Activated CD8-positive, alpha-beta T cell treated with anti-CD3 and anti-CD28 coated beads for 36 hours (primary cell): ENCODE measurements around the gene SEC61B. TPM values are rescaled to one million over a fixed set of nuclear protein-coding genes. Genes with fewer than 3 reads are reported as not detected.
A peak's percentile ranks its signal among the peaks of the same experiment; 100 is the strongest.

Source experiments
- ATAC-seq: fragments of 200-7000 bp; cut with Tn5 transposase; one replicate; pipeline ENCODE4 v1.10.0; 2021; ENCODE audit warnings: mild to moderate bottlenecking, moderate library complexity
- CTCF ChIA-PET: fragments of 350-600 bp; sonication (Branson Sonifier 250); formaldehyde crosslinking; loops from one replicate; lab custom pipeline; 2021; ENCODE audit warnings: antibody characterized with exemption; lab: Charles Lee
- POLR2A ChIA-PET: fragments of 350-600 bp; sonication (Branson Sonifier 250); formaldehyde crosslinking; loops from one replicate; lab custom pipeline; 2021; ENCODE audit warnings: antibody characterized with exemption; lab: Charles Lee
- DNase-seq: peaks from one replicate; pipeline ENCODE4 v3.0.0-alpha.2; 2020
- H3K27ac Mint-ChIP-seq: one replicate; pipeline ENCODE4 v1.8.0; 2021; ENCODE audit warnings: mild to moderate bottlenecking, mixed read lengths
- H3K27me3 Mint-ChIP-seq: one replicate; pipeline ENCODE4 v1.8.0; 2021; ENCODE audit warnings: mixed read lengths
- H3K36me3 Mint-ChIP-seq: one replicate; pipeline ENCODE4 v1.8.0; 2021; ENCODE audit warnings: low read depth, mixed read lengths
- H3K4me1 Mint-ChIP-seq: one replicate; pipeline ENCODE4 v1.8.0; 2021; ENCODE audit warnings: low read depth, mixed read lengths
- H3K4me3 Mint-ChIP-seq: one replicate; pipeline ENCODE4 v1.8.0; 2021; ENCODE audit warnings: mild to moderate bottlenecking, moderate library complexity, mixed read lengths
- H3K9me3 Mint-ChIP-seq: one replicate; pipeline ENCODE4 v1.8.0; 2021; ENCODE audit warnings: mixed read lengths
- intact Hi-C: fragments of 100-400 bp; cut with micrococcal nuclease; formaldehyde crosslinking; loops from one replicate; pipeline ENCODE4 v1.10.0; 2022
- total RNA-seq, 2 experiments: library from RNA; stranded (reverse); gene quantifications; one replicate each; pipeline ENCODE4 v1.2.3, GENCODE V29; 2021
- TF ChIP-seq, protein P1 (sequence below): fragments of 200-600 bp; IDR thresholded peaks from one replicate; pipeline ENCODE4 v1.8.0; 2022; ENCODE audit warnings: antibody characterized with exemption, mild to moderate bottlenecking

The SEC61B gene
- total RNA-seq, 2 experiments from 2014 or later = 140 to 149 TPM

DNA sequence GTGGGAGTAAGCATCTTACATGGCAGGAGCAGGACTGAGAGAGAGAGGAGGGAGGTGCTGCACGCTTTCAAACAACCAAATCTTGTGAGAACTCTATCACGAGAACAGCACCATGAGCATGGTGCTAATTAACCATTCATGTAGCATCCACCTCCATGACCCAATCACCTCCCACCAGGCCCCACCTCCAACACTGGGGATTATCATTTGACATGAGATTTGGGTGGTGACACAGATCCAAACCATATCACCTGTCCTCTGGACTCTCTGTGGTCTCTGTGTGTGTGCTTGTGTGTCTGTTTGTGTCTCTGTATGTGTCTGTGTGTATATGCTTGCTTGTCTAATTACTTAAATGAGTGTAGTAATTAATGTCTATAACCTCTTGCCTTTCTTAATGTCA is 31.1 kb downstream of the SEC61B start:
- intact Hi-C loops = loop anchor here (2.0 to 5.0 kb wide), 2 partner anchors 72 to 569 kb away; partner anchors contain the start of gene NR4A3
- H3K9me3 Mint-ChIP-seq = no peaks in the 10 kb centered on the region
- H3K4me3 Mint-ChIP-seq = peak overlapping the region; percentile 46
- H3K36me3 Mint-ChIP-seq = no peaks in the 10 kb centered on the region
- H3K4me1 Mint-ChIP-seq = peaks cover 42% of the 10 kb centered on the region
- TF ChIP-seq, protein P1, sequence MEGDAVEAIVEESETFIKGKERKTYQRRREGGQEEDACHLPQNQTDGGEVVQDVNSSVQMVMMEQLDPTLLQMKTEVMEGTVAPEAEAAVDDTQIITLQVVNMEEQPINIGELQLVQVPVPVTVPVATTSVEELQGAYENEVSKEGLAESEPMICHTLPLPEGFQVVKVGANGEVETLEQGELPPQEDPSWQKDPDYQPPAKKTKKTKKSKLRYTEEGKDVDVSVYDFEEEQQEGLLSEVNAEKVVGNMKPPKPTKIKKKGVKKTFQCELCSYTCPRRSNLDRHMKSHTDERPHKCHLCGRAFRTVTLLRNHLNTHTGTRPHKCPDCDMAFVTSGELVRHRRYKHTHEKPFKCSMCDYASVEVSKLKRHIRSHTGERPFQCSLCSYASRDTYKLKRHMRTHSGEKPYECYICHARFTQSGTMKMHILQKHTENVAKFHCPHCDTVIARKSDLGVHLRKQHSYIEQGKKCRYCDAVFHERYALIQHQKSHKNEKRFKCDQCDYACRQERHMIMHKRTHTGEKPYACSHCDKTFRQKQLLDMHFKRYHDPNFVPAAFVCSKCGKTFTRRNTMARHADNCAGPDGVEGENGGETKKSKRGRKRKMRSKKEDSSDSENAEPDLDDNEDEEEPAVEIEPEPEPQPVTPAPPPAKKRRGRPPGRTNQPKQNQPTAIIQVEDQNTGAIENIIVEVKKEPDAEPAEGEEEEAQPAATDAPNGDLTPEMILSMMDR = no peak
- peaks cover 9% of the 10 kb centered on the region for H3K27me3 Mint-ChIP-seq
- POLR2A ChIA-PET = interaction anchor here (1.0 to 1.9 kb wide), 5 partner anchors 15 to 67 kb away, joined by 3 to 10 read pairs (median 4); partner anchors contain the start of genes ALG2 and SEC61B
- DNase-seq (peak; percentile 81), ATAC-seq (peak; percentile 56)
- peak overlapping the region; percentile 95 for H3K27ac Mint-ChIP-seq
- CTCF ChIA-PET = no interaction called here

GRCh38 chr9:99253772-99254431 is 31.8 kb downstream of the SEC61B start:
- Mint-ChIP-seq H3K27me3 (peaks cover 9% of the 10 kb centered on the region), H3K27ac (peak overlapping the region; percentile 95), H3K4me3 (peak overlapping the region; percentile 46), H3K9me3 (no peaks in the 10 kb centered on the region), H3K4me1 (peaks cover 40% of the 10 kb centered on the region), H3K36me3 (no peaks in the 10 kb centered on the region)
- DNase-seq (peak; percentile 98), ATAC-seq (peak; percentile 82)
- TF ChIP-seq, protein P1 = no peak
- CTCF ChIA-PET = interaction anchor here (1.2 to 1.5 kb wide), 2 partner anchors 8 to 23 kb away, joined by 3 to 7 read pairs; no protein-coding TSS in a partner anchor
- POLR2A ChIA-PET = interaction anchor here (0.8 to 1.9 kb wide), 10 partner anchors 8 to 90 kb away, joined by 3 to 10 read pairs (median 4); partner anchors contain the start of genes ALG2 and SEC61B
- intact Hi-C loops = loop anchor here (2.0 to 5.0 kb wide), 2 partner anchors 73 to 568 kb away; partner anchors contain the start of gene NR4A3

GRCh38 chr9:99255651-99256050 is 33.6 kb downstream of the SEC61B start:
- intact Hi-C loops = no loop called here
- Mint-ChIP-seq H3K9me3 (no peaks in the 10 kb centered on the region), H3K4me1 (peaks cover 39% of the 10 kb centered on the region), H3K27me3 (peaks cover 9% of the 10 kb centered on the region), H3K27ac (no peak overlapping the region), H3K36me3 (no peaks in the 10 kb centered on the region), H3K4me3 (no peak overlapping the region)
- DNase-seq = no peak
- CTCF ChIA-PET = interaction anchor here (1.2 to 1.4 kb wide), 2 partner anchors 23 to 71 kb away, joined by 7 to 10 read pairs; no protein-coding TSS in a partner anchor
- TF ChIP-seq, protein P1 = no peak
- ATAC-seq = no peak
- POLR2A ChIA-PET = interaction anchor here (1.5 kb wide), 1 partner anchor 9 kb away, joined by 4 read pairs; no protein-coding TSS in a partner anchor

GRCh38 chr9:99257723-99258389 is 35.8 kb downstream of the SEC61B start:
- intact Hi-C loops = no loop called here
- ChIA-PET POLR2A (interaction anchor here (0.5 to 1.6 kb wide), 3 partner anchors 30 to 645 kb away, joined by 3 to 5 read pairs (median 4); no protein-coding TSS in a partner anchor), CTCF (interaction anchor here (1.6 to 2.8 kb wide), 4 partner anchors 8 to 94 kb away, joined by 6 to 17 read pairs (median 10); no protein-coding TSS in a partner anchor)
- TF ChIP-seq, protein P1 = no peak
- H3K9me3 Mint-ChIP-seq = no peaks in the 10 kb centered on the region
- no peaks in the 10 kb centered on the region for H3K36me3 Mint-ChIP-seq
- ATAC-seq = no peak
- H3K27ac Mint-ChIP-seq = no peak overlapping the region
- H3K27me3 Mint-ChIP-seq = peaks cover 10% of the 10 kb centered on the region
- no peak for DNase-seq
- no peak overlapping the region for H3K4me3 Mint-ChIP-seq
- peaks cover 32% of the 10 kb centered on the region for H3K4me1 Mint-ChIP-seq
